MM.1S (cell line): Measurements from ENCODE around the gene ITGB3BP.

ENCODE experiments used
- EZH2 ChIP-seq: fragments of 300-600 bp; sonication (generic); optimal IDR thresholded peaks from 2 replicates; pipeline ENCODE3; 2017; ENCODE audit warnings: low read depth, mild to moderate bottlenecking, antibody characterized with exemption, low read length, mixed read lengths
- TF ChIP-seq, protein P1 (sequence below): fragments of 300-600 bp; sonication (generic); IDR thresholded peaks from 2 replicates; pipeline ENCODE4 v1.5.1; 2016; ENCODE audit warnings: antibody characterized with exemption, low read length, mixed read lengths

DNA sequence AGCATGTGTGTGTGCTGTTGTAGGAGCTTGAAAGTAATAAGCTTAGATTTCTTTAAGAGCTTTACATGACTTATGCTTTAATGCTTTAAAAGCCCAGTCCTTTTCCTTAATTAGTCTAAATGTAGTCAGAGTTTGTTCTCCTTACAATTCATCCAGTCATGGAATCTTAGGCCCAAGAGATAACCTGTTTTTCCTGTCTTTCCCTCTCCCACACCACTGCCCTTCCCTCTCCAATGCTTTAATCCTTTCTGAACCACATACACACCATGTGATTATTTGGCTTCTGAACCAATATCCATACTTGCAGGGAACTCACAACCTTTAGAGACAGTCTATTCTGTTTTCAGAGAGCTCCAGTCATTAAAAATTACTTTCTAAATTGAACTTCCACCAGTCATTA is 118.0 kb downstream of the ITGB3BP start:
- TF ChIP-seq, protein P1, sequence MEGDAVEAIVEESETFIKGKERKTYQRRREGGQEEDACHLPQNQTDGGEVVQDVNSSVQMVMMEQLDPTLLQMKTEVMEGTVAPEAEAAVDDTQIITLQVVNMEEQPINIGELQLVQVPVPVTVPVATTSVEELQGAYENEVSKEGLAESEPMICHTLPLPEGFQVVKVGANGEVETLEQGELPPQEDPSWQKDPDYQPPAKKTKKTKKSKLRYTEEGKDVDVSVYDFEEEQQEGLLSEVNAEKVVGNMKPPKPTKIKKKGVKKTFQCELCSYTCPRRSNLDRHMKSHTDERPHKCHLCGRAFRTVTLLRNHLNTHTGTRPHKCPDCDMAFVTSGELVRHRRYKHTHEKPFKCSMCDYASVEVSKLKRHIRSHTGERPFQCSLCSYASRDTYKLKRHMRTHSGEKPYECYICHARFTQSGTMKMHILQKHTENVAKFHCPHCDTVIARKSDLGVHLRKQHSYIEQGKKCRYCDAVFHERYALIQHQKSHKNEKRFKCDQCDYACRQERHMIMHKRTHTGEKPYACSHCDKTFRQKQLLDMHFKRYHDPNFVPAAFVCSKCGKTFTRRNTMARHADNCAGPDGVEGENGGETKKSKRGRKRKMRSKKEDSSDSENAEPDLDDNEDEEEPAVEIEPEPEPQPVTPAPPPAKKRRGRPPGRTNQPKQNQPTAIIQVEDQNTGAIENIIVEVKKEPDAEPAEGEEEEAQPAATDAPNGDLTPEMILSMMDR: no peak
- TF ChIP-seq EZH2: no peak
